KOPT-K1 (cell line): ENCODE data around the gene NPHP4.
"Not testable (repeated sequence)": the region's sequence is repeated elsewhere in the genome, so short reads cannot be mapped to it uniquely, and the experiment has no call there.

ENCODE experiments used
- H3K27ac ChIP-seq: fragments of 200-600 bp; sonication (generic); 2 replicates; pipeline ENCODE4 v1.5.1; 2016; ENCODE audit warnings: antibody characterized with exemption, mild to moderate bottlenecking, low read depth, low read length; ENCODE audit not compliant: poor library complexity, severe bottlenecking
- H3K36me3 ChIP-seq: fragments of 200-600 bp; sonication (generic); 2 replicates; pipeline ENCODE4 v1.5.1; 2017; ENCODE audit warnings: antibody characterized with exemption, mild to moderate bottlenecking, low read length, moderate library complexity; ENCODE audit not compliant: insufficient read depth
- H3K9me3 ChIP-seq: fragments of 200-600 bp; sonication (generic); 2 replicates; pipeline ENCODE4 v1.5.1; 2017; ENCODE audit warnings: antibody characterized with exemption, low read length, mild to moderate bottlenecking; ENCODE audit not compliant: insufficient read depth, poor library complexity, severe bottlenecking

Gene NPHP4

GRCh38 chr1:5893699-5894278, 98.4 kb downstream of the NPHP4 start:
- H3K9me3 ChIP-seq, H3K27ac ChIP-seq: not testable (repeated sequence)
- H3K36me3 ChIP-seq: peaks cover 36% of the 10 kb centered on the region

DNA sequence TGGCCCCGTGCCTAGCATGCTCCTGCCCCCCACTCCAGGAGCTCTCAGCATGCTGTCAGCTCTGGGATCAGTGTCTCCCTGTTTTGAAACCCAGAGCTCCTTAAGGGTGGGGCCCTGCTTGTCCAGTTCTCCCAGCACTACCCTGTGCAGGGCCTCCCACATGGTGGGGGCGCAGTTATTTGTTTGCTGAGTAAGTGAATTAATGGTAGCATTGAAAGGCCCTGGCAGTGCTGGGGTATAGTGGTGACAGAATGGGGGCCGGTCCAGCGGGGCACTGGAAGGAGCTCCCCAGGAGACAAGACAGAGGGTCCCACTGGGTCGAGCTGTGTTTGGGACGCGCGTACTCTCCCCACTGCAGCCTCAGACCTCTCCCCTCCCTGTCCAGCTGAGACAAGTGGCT, 99.9 kb downstream of the NPHP4 start:
- no peak overlapping the region for H3K27ac ChIP-seq
- peaks cover 22% of the 10 kb centered on the region for H3K36me3 ChIP-seq
- no peaks in the 10 kb centered on the region for H3K9me3 ChIP-seq

GRCh38 chr1:5891736-5892135, 100.5 kb downstream of the NPHP4 start:
- no peak overlapping the region for H3K27ac ChIP-seq
- peaks cover 16% of the 10 kb centered on the region; the same call in 1 of the 2 replicates for H3K36me3 ChIP-seq
- H3K9me3 ChIP-seq: no peaks in the 10 kb centered on the region

DNA sequence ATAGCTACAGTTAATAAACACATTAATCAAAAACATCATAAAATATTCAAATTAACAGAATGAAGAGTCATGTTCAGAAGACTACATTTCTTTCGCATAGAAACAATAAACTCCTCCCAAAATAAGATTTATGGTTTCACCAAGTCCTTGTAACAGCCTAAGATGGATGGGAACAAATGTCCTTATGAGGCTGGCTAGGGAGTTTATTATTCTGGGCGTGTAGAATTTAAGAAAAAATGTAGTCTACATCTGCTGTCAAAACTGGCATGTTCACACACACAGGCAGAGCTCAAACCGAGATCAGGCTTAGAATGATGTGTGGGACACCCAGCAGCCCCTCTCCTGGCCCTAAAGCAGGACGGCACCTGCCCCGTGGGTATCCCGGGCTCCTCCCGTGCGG, 101.1 kb downstream of the NPHP4 start:
- Histone ChIP-seq H3K9me3 (no peaks in the 10 kb centered on the region), H3K36me3 (peaks cover 17% of the 10 kb centered on the region; the same call in 1 of the 2 replicates), H3K27ac (no peak overlapping the region)

DNA sequence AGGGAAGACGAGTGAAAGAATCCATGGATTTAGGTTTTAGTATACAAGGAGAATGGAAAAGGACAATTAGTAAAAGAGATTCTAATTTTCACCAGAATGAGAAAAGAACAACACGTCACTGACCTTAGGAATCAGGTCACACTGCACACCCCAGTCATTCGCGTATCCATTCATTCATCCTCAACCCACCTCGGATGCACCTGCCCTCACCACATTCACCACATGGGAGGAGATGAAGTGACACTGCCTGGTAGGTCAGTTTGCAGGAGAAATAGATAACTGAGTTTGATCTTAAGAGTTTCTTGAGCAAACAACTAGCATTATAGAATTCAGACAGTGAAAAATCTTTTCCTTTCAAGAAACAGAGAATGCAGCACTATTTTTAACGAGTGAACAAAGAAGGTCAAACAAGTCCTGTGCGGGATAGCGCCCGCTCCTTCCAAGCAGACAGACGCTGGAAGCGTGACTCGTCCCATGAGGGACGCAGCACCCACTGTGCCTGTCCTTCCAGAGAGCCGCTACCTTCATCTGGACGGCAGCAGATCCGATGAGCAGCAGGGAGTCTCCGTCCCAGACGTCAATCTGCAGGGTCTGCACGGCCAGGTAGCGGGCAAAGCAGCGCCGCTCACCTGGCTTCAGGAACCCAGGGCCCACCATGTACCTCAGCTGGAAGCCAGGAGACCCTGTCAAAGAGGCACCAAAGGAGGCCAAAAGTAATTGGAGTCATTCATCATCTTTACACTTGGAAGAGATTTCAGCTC, 101.7 kb downstream of the NPHP4 start:
- Histone ChIP-seq H3K9me3 (no peaks in the 10 kb centered on the region), H3K27ac (no peak overlapping the region), H3K36me3 (peaks cover 18% of the 10 kb centered on the region; the same call in 1 of the 2 replicates)

GRCh38 chr1:5889901-5890300, 102.3 kb downstream of the NPHP4 start:
- Histone ChIP-seq H3K27ac (no peak overlapping the region), H3K9me3 (no peaks in the 10 kb centered on the region), H3K36me3 (peaks cover 18% of the 10 kb centered on the region; the same call in 1 of the 2 replicates)

DNA sequence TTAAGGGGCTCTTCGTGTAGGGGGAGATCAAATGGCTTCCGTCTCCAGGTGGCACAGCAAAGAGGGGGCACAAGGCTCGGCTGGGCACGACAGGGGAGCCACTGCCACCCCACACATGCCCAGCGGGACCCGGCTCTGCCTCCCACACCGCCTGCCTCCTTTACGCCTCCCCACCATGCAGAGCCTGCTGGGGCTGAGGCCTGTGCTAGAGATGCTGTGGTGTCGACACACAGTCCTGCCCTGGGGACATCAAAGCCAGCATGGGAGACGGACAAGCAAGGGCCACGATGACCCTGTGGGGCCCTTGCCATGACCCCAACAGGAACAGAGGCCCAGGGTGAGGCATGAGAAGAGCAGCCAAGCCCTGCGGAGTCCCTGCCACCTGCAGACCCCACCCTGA, 102.8 kb downstream of the NPHP4 start:
- Histone ChIP-seq H3K27ac (no peak overlapping the region), H3K36me3 (peaks cover 18% of the 10 kb centered on the region; the same call in 1 of the 2 replicates), H3K9me3 (no peaks in the 10 kb centered on the region)

- no peak overlapping the region for H3K27ac ChIP-seq
Observed at GRCh38 chr1:5888606-5889211, 103.5 kb downstream of the NPHP4 start.

DNA sequence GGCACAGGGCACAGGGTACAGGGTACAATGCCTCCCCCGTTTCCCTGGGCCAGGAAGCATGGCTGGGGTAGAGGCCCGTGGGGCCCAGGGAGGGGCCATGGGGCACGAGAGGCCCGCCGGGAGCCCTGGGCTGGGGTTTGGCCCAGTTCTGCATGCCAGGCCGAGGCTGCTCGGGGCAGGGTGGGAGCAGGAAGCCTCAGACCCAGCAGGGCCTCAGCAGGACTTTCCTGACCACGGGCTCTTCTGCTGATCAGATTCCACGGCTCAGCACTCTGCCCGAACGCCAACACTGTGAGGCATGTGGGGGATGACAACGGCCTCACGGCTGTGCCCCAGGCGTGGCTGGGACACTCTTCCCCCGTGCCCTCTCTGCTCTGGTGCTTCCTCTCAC, 104.3 kb downstream of the NPHP4 start:
- Histone ChIP-seq H3K27ac (no peak overlapping the region), H3K36me3 (peaks cover 18% of the 10 kb centered on the region; the same call in 1 of the 2 replicates), H3K9me3 (no peaks in the 10 kb centered on the region)

More at GRCh38 chr1:5888606-5889211, 103.5 kb downstream of the NPHP4 start:
- H3K9me3 ChIP-seq: no peaks in the 10 kb centered on the region
- peaks cover 18% of the 10 kb centered on the region; the same call in 1 of the 2 replicates for H3K36me3 ChIP-seq

- H3K36me3 ChIP-seq: peaks cover 18% of the 10 kb centered on the region; the same call in 1 of the 2 replicates
- no peaks in the 10 kb centered on the region for H3K9me3 ChIP-seq
- H3K27ac ChIP-seq: no peak overlapping the region
Observed at GRCh38 chr1:5887349-5887970, 104.8 kb downstream of the NPHP4 start.

- H3K36me3 ChIP-seq: peaks cover 18% of the 10 kb centered on the region; the same call in 1 of the 2 replicates
- no peak overlapping the region for H3K27ac ChIP-seq
- no peaks in the 10 kb centered on the region for H3K9me3 ChIP-seq
Observed at GRCh38 chr1:5886541-5887348, 105.5 kb downstream of the NPHP4 start.

DNA sequence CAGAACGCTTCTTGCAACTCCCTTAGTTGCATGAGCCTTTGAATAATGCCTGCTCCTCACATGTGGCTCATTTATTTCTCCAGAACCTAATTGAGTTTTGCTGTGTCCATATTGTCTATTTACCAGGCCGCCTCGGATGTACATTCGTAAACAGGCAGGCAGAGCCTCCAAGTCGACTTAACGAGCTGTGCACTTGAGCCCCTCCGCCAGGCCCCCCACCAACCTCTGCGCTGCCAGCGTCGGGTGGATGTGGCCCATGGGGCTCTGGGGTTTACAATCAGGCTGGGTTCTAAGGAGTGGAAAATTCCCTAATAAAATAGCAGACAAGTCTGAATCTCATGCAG, 106.1 kb downstream of the NPHP4 start:
- H3K36me3 ChIP-seq: peaks cover 18% of the 10 kb centered on the region; the same call in 1 of the 2 replicates
- H3K27ac ChIP-seq: no peak overlapping the region
- H3K9me3 ChIP-seq: no peaks in the 10 kb centered on the region

DNA sequence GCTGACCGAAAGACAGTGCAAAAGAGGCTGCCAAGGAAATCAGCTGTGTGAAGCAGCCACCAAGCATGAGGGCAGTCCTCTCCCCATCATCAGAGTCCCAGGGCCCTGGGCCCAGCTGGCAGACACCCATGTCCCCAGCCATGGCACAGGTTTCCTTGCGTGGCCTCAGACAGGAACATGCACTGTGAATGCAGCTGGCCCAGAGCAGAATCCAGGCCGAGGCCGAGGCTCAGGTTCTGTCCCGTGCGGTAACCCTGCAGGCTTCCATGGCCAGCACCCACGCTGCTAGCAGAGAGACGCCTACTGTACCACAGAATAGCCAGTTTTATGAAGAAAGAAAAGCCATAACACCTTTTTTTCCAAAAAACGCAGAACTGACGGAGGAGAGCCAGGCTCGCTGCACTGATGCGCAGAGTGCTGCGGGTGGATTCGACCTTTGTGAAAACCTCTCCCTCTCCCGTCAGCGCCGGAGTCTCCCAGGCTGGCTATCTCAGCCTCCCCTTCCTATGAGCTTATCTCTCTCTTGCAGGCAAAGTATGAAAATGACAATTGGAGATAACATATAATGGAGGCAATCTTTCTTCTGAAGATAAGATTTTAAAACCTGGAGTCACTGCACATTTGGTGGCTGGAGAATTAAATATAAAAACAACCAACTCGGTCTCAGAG, 106.6 kb downstream of the NPHP4 start:
- no peaks in the 10 kb centered on the region for H3K9me3 ChIP-seq
- no peak overlapping the region for H3K27ac ChIP-seq
- H3K36me3 ChIP-seq: peaks cover 19% of the 10 kb centered on the region; the same call in 1 of the 2 replicates

DNA sequence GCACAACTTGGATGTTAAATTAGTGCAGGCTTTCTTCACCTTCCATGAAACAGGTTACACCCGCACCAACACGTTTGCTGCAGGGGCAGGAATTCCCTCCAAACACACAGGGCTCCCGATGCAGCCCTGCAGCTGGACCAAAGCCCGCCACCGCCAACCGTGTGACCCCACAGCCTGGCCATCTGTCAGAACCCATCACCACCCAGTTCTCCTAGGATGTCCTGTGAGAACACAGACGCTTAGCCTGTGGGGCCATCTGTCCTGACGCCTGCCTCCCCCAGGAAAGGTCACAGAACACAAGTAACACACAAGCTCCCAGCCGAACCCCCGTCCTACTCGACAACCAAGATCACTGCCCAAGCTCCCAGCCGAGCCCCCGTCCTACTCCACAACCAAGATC, 108.1 kb downstream of the NPHP4 start:
- no peaks in the 10 kb centered on the region for H3K9me3 ChIP-seq
- peaks cover 24% of the 10 kb centered on the region; the same call in 1 of the 2 replicates for H3K36me3 ChIP-seq

More for the DNA sequence above, 108.1 kb downstream of the NPHP4 start:
- H3K27ac ChIP-seq: no peak overlapping the region
